Activated CD4-positive, CD25-positive, alpha-beta regulatory T cell (primary cell): ENCODE data around the gene ZHX3.

Experiments
- DNase-seq, 4 experiments: peaks; one replicate each; lab custom pipeline; 2025; lab: John Stamatoyannopoulos, UW

The ZHX3 gene

DNA sequence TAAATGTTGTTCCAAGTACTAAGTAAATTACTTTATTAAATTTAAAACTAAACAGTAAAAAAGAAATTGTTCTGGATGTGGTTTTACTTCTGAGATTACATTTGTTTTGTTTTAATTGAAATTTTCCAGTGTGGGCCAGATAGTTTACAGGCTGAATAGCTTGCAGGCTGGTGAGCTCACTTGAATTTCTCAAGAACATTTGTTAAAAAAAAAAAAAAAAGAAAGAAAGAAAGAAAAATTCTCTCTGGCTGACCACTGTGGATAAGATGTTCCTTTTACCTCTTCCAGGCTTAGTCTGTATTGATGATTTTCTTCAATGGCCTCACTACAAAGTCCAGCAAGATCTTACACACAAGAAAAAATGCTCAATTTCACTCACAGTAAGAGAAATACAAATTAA lies 94.8 kb downstream of the ZHX3 start:
- no peak for DNase-seq

DNA sequence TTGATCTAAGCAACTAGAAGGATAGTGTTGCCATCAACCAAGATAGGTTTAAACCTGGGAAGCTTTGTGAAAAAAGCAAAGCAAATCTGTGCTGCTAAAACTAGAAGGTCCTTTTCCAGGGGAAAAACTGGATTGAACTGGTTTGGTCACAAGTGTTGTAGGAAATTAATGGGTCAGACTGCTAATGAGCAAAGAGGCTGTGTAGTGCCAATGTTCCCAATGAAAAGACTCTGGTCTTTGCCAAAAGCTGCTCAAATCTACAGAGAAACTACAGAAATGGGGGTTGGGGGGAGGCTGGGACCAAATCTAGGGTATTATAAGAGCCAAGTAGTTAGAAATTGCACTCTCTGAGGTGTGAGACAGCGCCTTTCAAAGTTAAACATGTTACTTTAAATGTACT lies 95.2 kb downstream of the ZHX3 start:
- DNase-seq = no peak

- no peak for DNase-seq
Measured at GRCh38 chr20:41221614-41222218, 95.8 kb downstream of the ZHX3 start.

- DNase-seq = no peak
Measured at GRCh38 chr20:41219824-41220223, 97.7 kb downstream of the ZHX3 start.

- no peak for DNase-seq
Measured at GRCh38 chr20:41218466-41218865, 99.1 kb downstream of the ZHX3 start.

DNA sequence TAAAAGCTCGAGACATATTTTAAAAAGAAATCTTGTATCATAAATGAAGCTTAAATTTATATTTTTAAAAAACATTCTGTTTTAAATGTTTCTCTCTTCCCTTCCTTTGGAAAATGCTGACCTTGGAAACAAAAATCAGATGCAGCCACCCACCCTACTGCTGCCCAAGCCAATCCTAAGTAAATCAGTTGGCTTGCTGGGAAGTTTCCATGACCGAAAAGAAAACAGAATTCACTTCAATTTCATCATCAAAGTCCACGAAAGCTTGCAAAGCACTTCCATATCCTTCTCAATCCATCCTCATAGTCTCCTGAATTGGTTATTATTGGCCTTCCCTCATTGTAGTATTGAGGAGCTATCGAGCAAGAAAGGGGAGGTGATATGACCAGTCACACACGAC lies 100.1 kb downstream of the ZHX3 start:
- DNase-seq = no peak

DNA sequence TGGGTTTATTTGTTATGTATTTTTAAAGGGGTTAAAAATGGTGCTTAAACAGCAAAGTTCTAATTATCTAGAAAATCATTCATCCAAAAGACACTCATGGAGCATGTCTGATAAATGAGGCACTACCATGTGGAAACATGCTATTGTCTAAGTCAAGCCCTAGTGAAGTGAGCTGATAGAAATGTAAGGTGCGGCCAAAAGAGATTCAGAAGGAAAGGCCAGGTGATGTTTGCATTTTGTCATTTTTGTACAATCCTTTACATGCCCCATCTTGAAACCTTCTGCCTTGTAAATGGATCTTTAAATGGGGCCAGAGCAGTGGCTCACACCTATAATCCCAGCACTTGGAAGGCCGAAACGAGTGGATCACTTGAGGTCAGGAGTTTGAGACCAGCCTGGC lies 102.9 kb downstream of the ZHX3 start:
- no peak for DNase-seq

- no peak for DNase-seq
Measured at GRCh38 chr20:41214202-41214601, 103.3 kb downstream of the ZHX3 start.

- DNase-seq = no peak
Measured at GRCh38 chr20:41213150-41213820, 104.2 kb downstream of the ZHX3 start.

DNA sequence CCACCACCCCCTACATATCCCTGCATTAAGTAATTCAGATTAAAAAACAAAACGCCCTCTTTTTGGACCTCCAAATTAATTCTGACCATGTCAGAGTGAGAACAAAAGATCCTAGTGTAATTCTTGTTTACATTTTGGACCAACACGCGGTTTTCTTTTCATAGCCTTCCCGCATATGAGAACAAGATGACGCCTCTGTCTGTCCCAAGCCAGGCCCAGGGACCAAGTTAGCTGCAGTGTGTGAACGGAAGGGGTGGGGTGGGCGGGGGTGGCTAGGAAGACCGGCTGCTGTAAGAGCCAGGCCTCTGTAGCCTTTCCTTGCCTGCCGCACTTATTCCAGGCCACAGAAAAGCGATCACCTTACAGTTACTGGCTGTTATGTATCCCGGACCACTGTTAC lies 112.2 kb downstream of the ZHX3 start:
- DNase-seq = no peak

DNA sequence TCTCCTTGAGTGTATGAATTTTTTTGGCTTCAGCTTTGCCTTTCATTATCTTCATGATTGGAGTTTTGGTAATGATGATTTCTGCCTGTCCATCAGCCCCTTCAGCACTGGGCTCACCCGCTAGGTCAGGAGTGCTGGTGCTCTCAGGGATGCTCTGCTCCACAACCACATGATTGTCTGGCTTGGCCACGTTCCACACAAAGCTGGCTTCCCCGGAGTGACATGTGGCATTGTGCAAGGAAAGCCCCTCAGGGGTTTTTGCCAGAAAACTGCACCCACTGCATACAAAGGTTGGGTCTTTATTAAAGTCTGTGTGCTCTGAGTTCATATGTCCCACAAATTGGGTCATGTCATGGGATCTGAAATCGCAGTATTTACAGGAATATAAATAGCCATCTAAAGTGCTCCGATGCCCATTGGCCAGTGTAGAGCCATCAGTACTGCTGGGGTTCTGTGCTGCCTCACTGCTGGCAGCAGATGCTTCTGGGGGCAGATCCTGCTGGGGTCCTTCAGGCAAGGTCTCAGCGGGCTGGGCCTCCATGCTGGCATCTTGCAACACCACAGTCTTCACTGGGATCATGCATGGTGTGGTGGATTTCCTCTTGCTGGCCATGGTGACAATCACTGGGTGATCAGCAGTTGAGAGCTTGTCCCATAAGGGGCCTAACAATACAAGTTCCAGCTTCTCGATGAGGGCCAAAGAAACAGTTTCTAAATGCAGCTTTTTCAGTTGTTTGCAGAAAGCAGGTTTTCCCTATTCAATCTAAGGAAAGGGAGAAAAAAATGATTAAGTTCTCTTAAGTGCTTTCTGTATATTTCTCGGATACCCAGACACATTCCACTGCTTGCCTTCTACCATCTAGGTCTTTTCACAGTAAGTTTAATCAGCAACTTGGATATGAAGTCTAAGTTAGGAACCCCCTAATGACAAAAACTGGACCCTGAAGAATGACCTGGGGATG lies 112.9 kb downstream of the ZHX3 start:
- DNase-seq = no peak

GRCh38 chr20:41203660-41204059 lies 113.9 kb downstream of the ZHX3 start:
- DNase-seq = no peak

GRCh38 chr20:41202426-41202825 lies 115.1 kb downstream of the ZHX3 start:
- no peak for DNase-seq

DNA sequence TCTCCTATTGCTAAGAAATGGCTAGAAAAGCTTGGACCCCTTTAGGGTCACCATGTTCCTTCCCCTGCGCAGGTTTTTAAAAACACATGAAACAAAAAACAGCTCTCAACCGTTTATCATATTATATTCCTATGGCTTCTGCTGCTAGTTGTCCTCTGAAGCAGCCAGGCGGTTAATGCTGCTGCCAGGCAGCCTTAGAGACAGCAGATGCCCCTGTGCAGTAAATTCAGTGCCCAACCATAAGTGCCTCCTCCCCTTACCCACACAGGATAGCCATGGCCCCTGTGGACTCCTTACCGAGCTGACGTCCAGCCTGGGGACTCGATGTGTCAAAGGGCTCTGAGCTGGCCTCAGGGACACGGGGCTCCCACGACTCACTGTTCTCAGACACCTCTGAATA lies 115.8 kb downstream of the ZHX3 start:
- no peak for DNase-seq

DNA sequence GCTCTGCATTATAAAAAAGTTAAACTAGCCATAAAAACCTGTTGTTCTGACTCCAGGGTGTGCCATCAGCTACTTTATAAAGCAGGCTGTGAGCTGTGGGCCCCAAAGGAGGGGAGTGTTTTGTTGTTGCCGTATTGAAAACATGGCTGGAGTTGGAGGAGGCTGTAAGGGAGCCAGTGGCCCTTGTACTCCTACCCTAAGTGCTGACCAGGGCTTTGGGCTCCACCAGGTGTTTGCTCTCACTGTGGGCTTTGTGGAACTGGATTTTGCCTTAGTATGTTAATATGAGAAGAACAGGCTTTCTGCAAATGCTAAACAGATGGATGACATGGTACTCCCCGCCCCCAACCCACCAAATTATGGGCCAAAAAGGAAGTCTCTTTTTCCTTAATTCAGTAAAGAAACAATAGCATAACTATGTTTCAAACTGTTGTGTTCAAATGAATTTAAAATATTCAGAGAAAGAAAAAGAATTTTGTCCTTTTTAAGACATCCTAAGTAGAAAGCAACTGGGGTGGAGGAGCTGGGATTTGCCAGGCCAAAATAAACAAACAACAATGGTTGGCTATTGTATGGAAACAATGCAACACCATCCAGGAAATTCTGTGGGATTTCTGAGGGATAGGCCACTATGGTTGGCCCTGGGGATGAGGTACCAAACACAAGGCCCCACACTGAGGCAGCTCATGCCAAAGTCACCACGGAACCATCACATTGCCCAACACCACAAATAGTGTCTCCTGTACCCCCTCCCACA lies 116.9 kb downstream of the ZHX3 start:
- DNase-seq = no peak

DNA sequence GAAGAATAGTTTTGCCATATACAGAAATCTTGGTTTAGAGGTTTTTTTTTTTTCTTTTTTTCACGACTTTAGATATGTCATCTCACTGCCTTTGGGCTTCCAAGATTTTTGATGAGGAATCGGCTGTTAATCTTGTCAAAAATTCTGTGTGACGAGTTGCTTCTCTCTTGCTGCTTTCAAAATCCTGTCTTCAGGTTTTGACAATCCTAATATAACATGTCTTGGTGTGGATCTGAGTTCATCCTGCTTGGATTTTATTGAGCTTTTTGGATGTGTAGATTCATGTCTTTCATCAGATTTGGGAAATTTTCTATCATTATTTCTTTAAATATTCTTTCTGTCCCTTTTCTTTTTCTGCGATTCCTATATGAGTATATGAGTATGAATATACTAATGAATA lies 119.1 kb downstream of the ZHX3 start:
- DNase-seq = no peak

DNA sequence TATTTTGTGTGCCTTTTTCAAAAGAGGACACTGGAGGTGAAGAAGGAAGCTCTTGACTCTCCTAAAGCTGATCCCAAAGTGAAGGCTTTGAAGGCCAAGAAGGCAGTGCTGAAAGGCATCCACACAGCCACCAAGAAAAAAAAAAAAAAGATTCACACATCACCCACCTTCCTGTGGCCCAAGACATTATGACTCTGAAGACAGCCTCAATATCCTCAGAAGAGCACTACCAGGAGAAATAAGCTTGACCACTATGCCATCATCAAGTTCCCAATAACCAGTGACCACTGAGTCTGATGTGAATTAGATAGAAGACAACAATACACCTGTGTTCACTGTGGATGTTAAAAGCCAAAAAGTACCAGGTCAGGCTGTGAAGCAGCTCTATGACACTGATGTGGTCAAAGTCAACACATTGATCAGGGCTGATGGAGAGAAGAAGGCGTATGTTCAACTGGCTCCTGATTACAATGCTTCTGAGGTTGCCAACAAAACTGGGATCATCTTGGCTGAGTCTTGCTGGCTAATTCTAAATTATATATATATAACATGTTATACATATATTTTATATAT lies 120.8 kb downstream of the ZHX3 start:
- DNase-seq = no peak

- no peak for DNase-seq
Measured at GRCh38 chr20:41192575-41192974, 125.0 kb downstream of the ZHX3 start.

- DNase-seq = no peak
Measured at GRCh38 chr20:41191562-41192500, 125.7 kb downstream of the ZHX3 start.

GRCh38 chr20:41187668-41188067 lies 129.9 kb downstream of the ZHX3 start:
- no peak for DNase-seq
